Neural crest cell (in vitro differentiated cells): ENCODE data around the gene RUBCNL. TPM values are rescaled to one million over a fixed set of nuclear protein-coding genes. Genes with fewer than 3 reads are reported as not detected.

Experiments
- DNase-seq: peaks from one replicate; pipeline ENCODE4 v3.0.0; 2021; ENCODE audit warnings: low read depth, mixed read lengths, low spot score
- H3K27ac Mint-ChIP-seq: one replicate; pipeline ENCODE4 v1.8.0; 2021; ENCODE audit warnings: mild to moderate bottlenecking, mixed read lengths; ENCODE audit not compliant: unreplicated experiment
- H3K27me3 Mint-ChIP-seq: 2 replicates; pipeline ENCODE4 v1.8.0; 2021; ENCODE audit warnings: low read depth, mild to moderate bottlenecking, mixed read lengths
- H3K36me3 Mint-ChIP-seq: 2 replicates; pipeline ENCODE4 v1.8.0; 2021; ENCODE audit warnings: low read depth, mild to moderate bottlenecking, mixed read lengths
- H3K4me1 Mint-ChIP-seq: 2 replicates; pipeline ENCODE4 v1.8.0; 2021; ENCODE audit warnings: mixed read lengths
- H3K4me3 Mint-ChIP-seq: one replicate; pipeline ENCODE4 v1.8.0; 2021; ENCODE audit warnings: mild to moderate bottlenecking, mixed read lengths
- H3K9me3 Mint-ChIP-seq: 2 replicates; pipeline ENCODE4 v1.8.0; 2021; ENCODE audit warnings: mixed read lengths
- CTCF ChIP-seq: fragments of 200-600 bp; sonication (generic); conservative IDR thresholded peaks from 2 replicates; pipeline ENCODE4 v1.5.0; 2021; ENCODE audit warnings: antibody characterized with exemption, mild to moderate bottlenecking
- total RNA-seq: library from RNA; stranded (reverse); gene quantifications from 2 replicates; pipeline ENCODE4 v1.2.1, GENCODE V29; 2021

The RUBCNL gene
- total RNA-seq, 1 donor from 2014 or later = 29.7 TPM

GRCh38 chr13:46313432-46314257, 73.4 kb downstream of the RUBCNL start:
- Mint-ChIP-seq H3K9me3 (peaks cover 8% of the 10 kb centered on the region), H3K27me3 (no peaks in the 10 kb centered on the region), H3K4me3 (no peak overlapping the region), H3K36me3 (peaks cover 6% of the 10 kb centered on the region), H3K27ac (no peak overlapping the region), H3K4me1 (no peaks in the 10 kb centered on the region)
- no peak for DNase-seq
- TF ChIP-seq CTCF = no peak

- H3K4me1 Mint-ChIP-seq = no peaks in the 10 kb centered on the region
- DNase-seq = no peak
- no peaks in the 10 kb centered on the region for H3K27me3 Mint-ChIP-seq
- peaks cover 11% of the 10 kb centered on the region for H3K9me3 Mint-ChIP-seq
- TF ChIP-seq CTCF = no peak
- no peak overlapping the region for H3K27ac Mint-ChIP-seq
- H3K36me3 Mint-ChIP-seq = peaks cover 6% of the 10 kb centered on the region
- no peak overlapping the region for H3K4me3 Mint-ChIP-seq
These were observed 74.0 kb downstream of the RUBCNL start for GRCh38 chr13:46313024-46313423.

GRCh38 chr13:46311217-46311616, 75.8 kb downstream of the RUBCNL start:
- H3K36me3 Mint-ChIP-seq = peaks cover 6% of the 10 kb centered on the region
- H3K9me3 Mint-ChIP-seq = peaks cover 11% of the 10 kb centered on the region
- no peaks in the 10 kb centered on the region for H3K27me3 Mint-ChIP-seq
- H3K4me1 Mint-ChIP-seq = no peaks in the 10 kb centered on the region
- DNase-seq = no peak
- no peak overlapping the region for H3K4me3 Mint-ChIP-seq
- H3K27ac Mint-ChIP-seq = peak overlapping the region; percentile 32
- TF ChIP-seq CTCF = no peak

GRCh38 chr13:46310066-46310465, 77.0 kb downstream of the RUBCNL start:
- Mint-ChIP-seq H3K36me3 (peaks cover 6% of the 10 kb centered on the region), H3K27me3 (no peaks in the 10 kb centered on the region), H3K27ac (no peak overlapping the region), H3K9me3 (peaks cover 11% of the 10 kb centered on the region), H3K4me3 (no peak overlapping the region), H3K4me1 (no peaks in the 10 kb centered on the region)
- DNase-seq = no peak
- TF ChIP-seq CTCF = no peak

GRCh38 chr13:46307554-46307953, 79.5 kb downstream of the RUBCNL start:
- H3K4me3 Mint-ChIP-seq = no peak overlapping the region
- DNase-seq = no peak
- peaks cover 15% of the 10 kb centered on the region for H3K9me3 Mint-ChIP-seq
- H3K27me3 Mint-ChIP-seq = no peaks in the 10 kb centered on the region
- TF ChIP-seq CTCF = no peak
- H3K4me1 Mint-ChIP-seq = no peaks in the 10 kb centered on the region
- H3K27ac Mint-ChIP-seq = no peak overlapping the region
- peaks cover 6% of the 10 kb centered on the region for H3K36me3 Mint-ChIP-seq
